ENCODE results near the gene ZBTB26.
"Not testable (repeated sequence)": the region's sequence is repeated elsewhere in the genome, so short reads cannot be mapped to it uniquely, and the experiment has no call there.

The ZBTB26 gene

DNA sequence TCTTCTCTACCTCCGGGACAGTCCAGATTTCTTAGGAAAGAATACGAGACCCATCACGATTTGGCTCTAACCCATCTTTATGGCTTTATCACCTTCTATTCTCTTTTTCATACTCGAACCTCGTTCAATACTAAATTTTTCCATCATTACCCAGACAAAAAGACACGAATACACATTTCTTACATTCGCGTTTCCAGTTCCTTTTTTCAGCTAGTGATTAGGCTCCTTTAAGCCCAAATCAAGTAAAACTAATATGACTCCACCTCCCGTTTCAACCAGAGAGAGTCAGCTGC is 18.7 kb downstream of the ZBTB26 start:
- no peaks in the 10 kb centered on the region for H3K9me2 ChIP-seq (ENCODE audit: low read depth, low read length)
- H3K27me3 ChIP-seq (ENCODE audit: insufficient read depth, low read length): no peaks in the 10 kb centered on the region
- no peaks in the 10 kb centered on the region for H4K20me1 ChIP-seq (ENCODE audit: insufficient read depth, low read length)
- peak overlapping the region; percentile 69 for H3K9ac ChIP-seq (ENCODE audit: low read length)
- peak overlapping the region; percentile 88 for H3K27ac ChIP-seq (ENCODE audit: low read depth, low read length, poor library complexity, severe bottlenecking)
- peak overlapping the region; percentile 82 for H3K4me2 ChIP-seq (ENCODE audit: low read length)
- H3K4me3 ChIP-seq (ENCODE audit: low read depth, low read length, poor library complexity, severe bottlenecking): peak overlapping the region; percentile 66
- H2AFZ ChIP-seq (ENCODE audit: low read length): no peak overlapping the region
- H3K4me1 ChIP-seq (ENCODE audit: insufficient read depth, low read length, severe bottlenecking): peaks cover 18% of the 10 kb centered on the region
- no peaks in the 10 kb centered on the region for H3K9me3 ChIP-seq (ENCODE audit: low read length)
- TF ChIP-seq, protein P1, sequence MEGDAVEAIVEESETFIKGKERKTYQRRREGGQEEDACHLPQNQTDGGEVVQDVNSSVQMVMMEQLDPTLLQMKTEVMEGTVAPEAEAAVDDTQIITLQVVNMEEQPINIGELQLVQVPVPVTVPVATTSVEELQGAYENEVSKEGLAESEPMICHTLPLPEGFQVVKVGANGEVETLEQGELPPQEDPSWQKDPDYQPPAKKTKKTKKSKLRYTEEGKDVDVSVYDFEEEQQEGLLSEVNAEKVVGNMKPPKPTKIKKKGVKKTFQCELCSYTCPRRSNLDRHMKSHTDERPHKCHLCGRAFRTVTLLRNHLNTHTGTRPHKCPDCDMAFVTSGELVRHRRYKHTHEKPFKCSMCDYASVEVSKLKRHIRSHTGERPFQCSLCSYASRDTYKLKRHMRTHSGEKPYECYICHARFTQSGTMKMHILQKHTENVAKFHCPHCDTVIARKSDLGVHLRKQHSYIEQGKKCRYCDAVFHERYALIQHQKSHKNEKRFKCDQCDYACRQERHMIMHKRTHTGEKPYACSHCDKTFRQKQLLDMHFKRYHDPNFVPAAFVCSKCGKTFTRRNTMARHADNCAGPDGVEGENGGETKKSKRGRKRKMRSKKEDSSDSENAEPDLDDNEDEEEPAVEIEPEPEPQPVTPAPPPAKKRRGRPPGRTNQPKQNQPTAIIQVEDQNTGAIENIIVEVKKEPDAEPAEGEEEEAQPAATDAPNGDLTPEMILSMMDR (IDR thresholded peaks at IDR 0.05; ENCODE audit: low read length): 0 out of 2 replicates have a peak, but pooled peaks have one; percentile 17
- TF ChIP-seq EZH2 (IDR thresholded peaks at IDR 0.05; ENCODE audit: borderline replicate concordance, low read length): no peak
- H3K36me3 ChIP-seq (ENCODE audit: insufficient read depth, low read length): peaks cover 25% of the 10 kb centered on the region
- H3F3A ChIP-seq (ENCODE audit: insufficient read depth, low read length): 0 out of 2 replicates have a peak, but pooled peaks cover 7% of the 10 kb centered on the region
- peaks cover 26% of the 10 kb centered on the region for H3K79me2 ChIP-seq (ENCODE audit: insufficient read depth, low read length)

GRCh38 chr9:122906122-122906521 is 25.2 kb downstream of the ZBTB26 start:
- H3K9me2 ChIP-seq (ENCODE audit: low read depth, low read length); H2AFZ ChIP-seq (ENCODE audit: low read length); H3F3A ChIP-seq (ENCODE audit: insufficient read depth, low read length); H3K9me3 ChIP-seq (ENCODE audit: low read length); H3K27ac ChIP-seq (ENCODE audit: low read depth, low read length, poor library complexity, severe bottlenecking); H4K20me1 ChIP-seq (ENCODE audit: insufficient read depth, low read length); H3K9ac ChIP-seq (ENCODE audit: low read length); H3K4me2 ChIP-seq (ENCODE audit: low read length); H3K27me3 ChIP-seq (ENCODE audit: insufficient read depth, low read length); H3K4me3 ChIP-seq (ENCODE audit: low read depth, low read length, poor library complexity, severe bottlenecking): not testable (repeated sequence)
- peaks cover 47% of the 10 kb centered on the region for H3K79me2 ChIP-seq (ENCODE audit: insufficient read depth, low read length)
- H3K36me3 ChIP-seq (ENCODE audit: insufficient read depth, low read length): peaks cover 18% of the 10 kb centered on the region
- H3K4me1 ChIP-seq (ENCODE audit: insufficient read depth, low read length, severe bottlenecking): peaks cover 27% of the 10 kb centered on the region

GRCh38 chr9:122904823-122905710 is 26.2 kb downstream of the ZBTB26 start, which contains the start of gene RC3H2:
Gene RC3H2, minus strand, starts transcription at chr9:122905359. Its CDS starts 7,850 bp downstream, at chr9:122897509.
- Histone ChIP-seq H3K9me2 (ENCODE audit: low read depth, low read length) (no peaks in the 10 kb centered on the region), H3K4me2 (ENCODE audit: low read length) (peak within 1 kb of the TSS; percentile 88), H3K9ac (ENCODE audit: low read length) (peak within 1 kb of the TSS; percentile 81), H3K79me2 (ENCODE audit: insufficient read depth, low read length) (peaks cover 51% of the 10 kb centered on the region), H3F3A (ENCODE audit: insufficient read depth, low read length) (no peaks in the 10 kb centered on the region), H3K9me3 (ENCODE audit: low read length) (no peaks in the 10 kb centered on the region), H3K4me3 (ENCODE audit: low read depth, low read length, poor library complexity, severe bottlenecking) (peak within 1 kb of the TSS; percentile 76), H3K36me3 (ENCODE audit: insufficient read depth, low read length) (peaks cover 8% of the 10 kb centered on the region; the same call in 1 of the 2 replicates), H4K20me1 (ENCODE audit: insufficient read depth, low read length) (no peaks in the 10 kb centered on the region), H3K4me1 (ENCODE audit: insufficient read depth, low read length, severe bottlenecking) (peaks cover 37% of the 10 kb centered on the region), H3K27ac (ENCODE audit: low read depth, low read length, poor library complexity, severe bottlenecking) (peak within 1 kb of the TSS; percentile 80), H2AFZ (ENCODE audit: low read length) (no peak within 1 kb of the TSS), H3K27me3 (ENCODE audit: insufficient read depth, low read length) (no peaks in the 10 kb centered on the region)
- TF ChIP-seq, protein P1 (IDR thresholded peaks at IDR 0.05; ENCODE audit: low read length): no peak
- no peak for TF ChIP-seq EZH2 (IDR thresholded peaks at IDR 0.05; ENCODE audit: borderline replicate concordance, low read length)
